ENCODE data around the gene SMOC1. TPM values are rescaled to one million over a fixed set of nuclear protein-coding genes. Genes with fewer than 3 reads are reported as not detected.

SMOC1 gene
- total and polyA plus RNA-seq, 12 donors: 0.33 to 19.8 (median 4.5) TPM

DNA sequence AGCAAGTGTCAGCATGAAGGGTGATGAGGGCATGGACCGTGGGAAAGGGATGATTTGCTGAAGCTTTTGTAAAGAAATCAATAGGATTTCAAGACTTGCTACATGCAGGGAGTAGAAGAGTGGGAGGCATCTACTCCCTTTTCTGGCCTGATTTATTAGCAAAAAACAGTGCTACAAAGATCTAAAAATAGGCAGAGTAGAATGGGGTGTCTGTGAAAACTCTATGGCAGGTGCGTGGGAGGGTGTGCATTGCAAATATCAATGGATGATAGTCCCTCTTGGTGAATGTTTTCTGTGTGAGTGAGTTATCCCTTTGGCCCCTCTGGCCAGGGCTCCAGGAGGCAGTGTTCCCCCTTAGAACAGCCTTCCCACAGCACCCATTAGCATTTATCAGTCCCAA is 139.0 kb downstream of the SMOC1 start:
- H3K27me3 ChIP-seq: no peaks in the 10 kb centered on the region
- no peaks in the 10 kb centered on the region for H3K4me1 ChIP-seq (replicated peaks in 1 of 2)
- no peaks in the 10 kb centered on the region for H3K9me3 ChIP-seq (replicated peaks in 1 of 3)
- TF ChIP-seq POLR2A (IDR thresholded peaks at IDR 0.05): no peak
- no peak for TF ChIP-seq CTCF (IDR thresholded peaks at IDR 0.05)
- H3K27ac ChIP-seq: peak overlapping the region in 1 of 5 donors; percentile 68
- WGBS, 4 donors: 55 to 81% (median 71%) methylated on average over 2 of the region's 2 CpGs
- intact Hi-C loops (cut with DNase I): no loop called here
- H3K4me3 ChIP-seq: no peak overlapping the region
- H3K36me3 ChIP-seq (replicated peaks in 1 of 2): no peaks in the 10 kb centered on the region
- DNase-seq: no peak

DNA sequence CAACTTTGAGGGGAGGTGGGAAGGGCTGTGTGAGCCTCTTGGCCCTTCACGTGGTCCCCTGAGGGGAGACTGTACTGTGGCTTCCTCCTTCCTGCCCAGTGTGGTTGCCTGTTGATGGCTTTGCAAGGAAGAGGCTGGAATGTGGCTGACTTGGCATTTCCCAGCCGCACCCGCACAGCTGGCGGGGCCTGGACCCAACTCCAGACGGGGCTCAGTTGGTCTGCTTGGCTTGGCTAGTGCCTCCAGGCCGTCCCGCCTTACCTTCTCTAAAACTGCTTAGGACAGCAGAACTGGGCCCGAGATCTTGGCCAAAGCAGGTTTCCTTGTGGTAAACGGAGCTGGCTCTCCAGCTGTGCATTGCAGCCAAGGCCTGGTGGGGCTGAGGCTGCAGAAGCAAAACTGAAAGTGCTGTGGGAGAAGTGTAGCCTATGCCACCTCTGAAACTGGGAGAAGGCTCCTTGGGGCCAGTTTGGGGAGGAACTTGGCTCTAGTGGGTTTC is 139.5 kb downstream of the SMOC1 start:
- no peak for TF ChIP-seq CTCF (IDR thresholded peaks at IDR 0.05)
- TF ChIP-seq POLR2A (IDR thresholded peaks at IDR 0.05): no peak
- Histone ChIP-seq H3K27ac (peak overlapping the region in 2 of 5 donors; percentile 14 to 68), H3K4me3 (peak overlapping the region in 1 of 4 donors; percentile 5), H3K4me1 (replicated peaks in 1 of 2) (no peaks in the 10 kb centered on the region), H3K27me3 (no peaks in the 10 kb centered on the region), H3K36me3 (replicated peaks in 1 of 2) (no peaks in the 10 kb centered on the region), H3K9me3 (replicated peaks in 1 of 3) (no peaks in the 10 kb centered on the region)
- intact Hi-C loops (cut with DNase I): no loop called here
- DNase-seq: peak in 6 of 7 donors; percentile 15 to 68 (median 24)
- 33 to 80% (median 57%) methylated on average over 3 to 9 of the region's 9 CpGs for WGBS, 4 donors

- no peaks in the 10 kb centered on the region for H3K27me3 ChIP-seq
- H3K36me3 ChIP-seq (replicated peaks in 1 of 2): no peaks in the 10 kb centered on the region
- no peak overlapping the region for H3K27ac ChIP-seq
- DNase-seq: no peak
- no peaks in the 10 kb centered on the region for H3K9me3 ChIP-seq (replicated peaks in 1 of 3)
- TF ChIP-seq CTCF (IDR thresholded peaks at IDR 0.05): no peak
- TF ChIP-seq POLR2A (IDR thresholded peaks at IDR 0.05): no peak
- no peaks in the 10 kb centered on the region for H3K4me1 ChIP-seq (replicated peaks in 1 of 2)
- intact Hi-C loops (cut with DNase I): no loop called here
- H3K4me3 ChIP-seq: no peak overlapping the region
These were observed 140.5 kb downstream of the SMOC1 start for GRCh38 chr14:70019695-70020094.

DNA sequence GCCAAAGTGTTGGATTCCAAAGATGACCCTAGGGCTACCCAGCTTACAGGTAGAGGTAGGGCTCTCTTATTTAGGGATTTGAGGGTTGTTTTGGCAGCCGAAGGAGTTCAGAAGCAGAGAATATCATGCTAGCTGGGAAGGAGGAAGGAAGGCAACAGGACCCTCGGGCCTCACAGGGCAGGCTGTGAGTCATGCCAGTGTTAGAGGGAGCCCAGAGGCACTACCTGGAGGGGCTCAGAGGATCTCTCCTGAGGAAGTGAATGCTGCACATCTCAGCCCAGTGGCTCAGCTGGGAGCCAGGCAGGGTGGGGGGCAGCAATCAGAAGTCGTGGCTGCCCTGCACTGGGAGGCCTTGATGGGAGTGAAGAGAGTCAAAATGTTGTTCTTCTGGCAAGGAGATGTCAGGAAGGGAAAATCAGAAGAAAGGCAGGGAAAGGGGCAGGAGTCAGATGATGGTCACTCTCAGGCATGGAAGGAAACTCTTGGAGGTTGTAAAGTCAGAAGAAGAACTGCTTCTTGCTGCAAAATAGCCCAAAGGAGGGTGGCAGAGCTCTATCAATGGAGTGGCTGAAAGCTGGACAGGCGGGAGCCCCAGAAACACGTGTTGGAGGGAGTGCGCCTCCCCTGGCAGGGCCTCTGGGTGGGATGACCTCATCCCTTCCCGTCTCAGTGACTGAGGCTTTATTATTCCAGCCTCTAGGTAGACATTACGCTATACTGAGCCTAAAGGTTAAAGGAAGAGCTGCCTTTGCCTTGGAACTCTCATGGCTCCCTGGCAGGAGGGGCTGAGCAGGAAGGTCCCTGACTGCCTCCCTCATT is 141.3 kb downstream of the SMOC1 start:
- intact Hi-C loops (cut with DNase I): no loop called here
- H3K27me3 ChIP-seq: no peaks in the 10 kb centered on the region
- H3K9me3 ChIP-seq (replicated peaks in 1 of 3): no peaks in the 10 kb centered on the region
- no peak overlapping the region for H3K27ac ChIP-seq
- no peaks in the 10 kb centered on the region for H3K4me1 ChIP-seq (replicated peaks in 1 of 2)
- no peaks in the 10 kb centered on the region for H3K36me3 ChIP-seq (replicated peaks in 1 of 2)
- no peak overlapping the region for H3K4me3 ChIP-seq
- 60 to 74% (median 69%) methylated on average over 6 to 8 of the region's 8 CpGs for WGBS, 4 donors
- TF ChIP-seq CTCF (IDR thresholded peaks at IDR 0.05) (no peak), POLR2A (IDR thresholded peaks at IDR 0.05) (no peak)
- no peak for DNase-seq
